Medulla oblongata (tissue), 1 donor: ENCODE measurements around the gene HMGCL.
"Not testable (repeated sequence)": the region's sequence is repeated elsewhere in the genome, so short reads cannot be mapped to it uniquely, and the experiment has no call there.

Experiments
- DNase-seq: peaks from one replicate; pipeline ENCODE4 v3.0.0-alpha.2; 2015; ENCODE audit errors: extremely low spot score

HMGCL gene

GRCh38 chr1:23798662-23799142 is 26.5 kb downstream of the HMGCL start:
- DNase-seq: no peak

GRCh38 chr1:23797478-23798448 is 27.5 kb downstream of the HMGCL start:
- DNase-seq: no peak

GRCh38 chr1:23796466-23797271 is 28.6 kb downstream of the HMGCL start:
- DNase-seq: no peak

- DNase-seq: no peak
Observed at GRCh38 chr1:23795676-23796465, 29.4 kb downstream of the HMGCL start.

GRCh38 chr1:23794732-23795182 is 30.5 kb downstream of the HMGCL start:
- DNase-seq: not testable (repeated sequence)

- DNase-seq: no peak
Observed at GRCh38 chr1:23793861-23794731, 31.1 kb downstream of the HMGCL start.

- DNase-seq: no peak
Observed at GRCh38 chr1:23793018-23793781, 32.0 kb downstream of the HMGCL start.

- DNase-seq: no peak
Observed at GRCh38 chr1:23792151-23792945, 32.9 kb downstream of the HMGCL start.

- no peak for DNase-seq
Observed at GRCh38 chr1:23791516-23792047, 33.6 kb downstream of the HMGCL start.

GRCh38 chr1:23790696-23791515 is 34.3 kb downstream of the HMGCL start, which contains the start of gene LYPLA2:
Gene LYPLA2, plus strand, starts transcription at chr1:23791145. Its CDS starts 1,538 bp downstream, at chr1:23792683.
- peak; percentile 96 for DNase-seq

- no peak for DNase-seq
Observed at GRCh38 chr1:23788695-23789094, 36.5 kb downstream of the HMGCL start.

GRCh38 chr1:23787701-23788100 is 37.5 kb downstream of the HMGCL start:
- DNase-seq: no peak

GRCh38 chr1:23784846-23785245 is 40.4 kb downstream of the HMGCL start:
- no peak for DNase-seq

- DNase-seq: not testable (repeated sequence)
Observed at GRCh38 chr1:23783141-23783540, 42.1 kb downstream of the HMGCL start.

- no peak for DNase-seq
Observed at GRCh38 chr1:23779826-23780371, 45.3 kb downstream of the HMGCL start.

- DNase-seq: peak; percentile 86
Observed at GRCh38 chr1:23777979-23778814, 47.0 kb downstream of the HMGCL start, which contains the start of gene PITHD1. Gene PITHD1, plus strand, starts transcription at chr1:23778418. Its CDS starts 98 bp downstream, at chr1:23778516.
